B cell (primary cell): ENCODE results near the gene TPK1.

Source experiments
- EZH2 ChIP-seq: IDR thresholded peaks from 2 replicates; pipeline ENCODE4 v1.6.1; 2012; ENCODE audit warnings: borderline replicate concordance, low read depth, mild to moderate bottlenecking, moderate library complexity, low read length; ENCODE audit not compliant: insufficient read depth, poor library complexity, severe bottlenecking
- TF ChIP-seq, protein P1 (sequence below): fragments of 200-600 bp; IDR thresholded peaks from one replicate; pipeline ENCODE4 v1.8.0; 2022; ENCODE audit warnings: antibody characterized with exemption, mild to moderate bottlenecking

- TF ChIP-seq, protein P1, sequence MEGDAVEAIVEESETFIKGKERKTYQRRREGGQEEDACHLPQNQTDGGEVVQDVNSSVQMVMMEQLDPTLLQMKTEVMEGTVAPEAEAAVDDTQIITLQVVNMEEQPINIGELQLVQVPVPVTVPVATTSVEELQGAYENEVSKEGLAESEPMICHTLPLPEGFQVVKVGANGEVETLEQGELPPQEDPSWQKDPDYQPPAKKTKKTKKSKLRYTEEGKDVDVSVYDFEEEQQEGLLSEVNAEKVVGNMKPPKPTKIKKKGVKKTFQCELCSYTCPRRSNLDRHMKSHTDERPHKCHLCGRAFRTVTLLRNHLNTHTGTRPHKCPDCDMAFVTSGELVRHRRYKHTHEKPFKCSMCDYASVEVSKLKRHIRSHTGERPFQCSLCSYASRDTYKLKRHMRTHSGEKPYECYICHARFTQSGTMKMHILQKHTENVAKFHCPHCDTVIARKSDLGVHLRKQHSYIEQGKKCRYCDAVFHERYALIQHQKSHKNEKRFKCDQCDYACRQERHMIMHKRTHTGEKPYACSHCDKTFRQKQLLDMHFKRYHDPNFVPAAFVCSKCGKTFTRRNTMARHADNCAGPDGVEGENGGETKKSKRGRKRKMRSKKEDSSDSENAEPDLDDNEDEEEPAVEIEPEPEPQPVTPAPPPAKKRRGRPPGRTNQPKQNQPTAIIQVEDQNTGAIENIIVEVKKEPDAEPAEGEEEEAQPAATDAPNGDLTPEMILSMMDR = no peak
- no peak for TF ChIP-seq EZH2
Measured at GRCh38 chr7:144812379-144813283, 23.2 kb downstream of the TPK1 start.
